Activated CD4-positive, alpha-beta T cell treated with anti-CD3 and anti-CD28 coated beads, Interleukin-2, amount 50 U/mL, for 1 hour (primary cell): ENCODE measurements around the gene VIPR2.

Source experiments
- DNase-seq: peaks from one replicate; pipeline ENCODE4 v3.0.0-alpha.2; 2020

VIPR2 gene

DNA sequence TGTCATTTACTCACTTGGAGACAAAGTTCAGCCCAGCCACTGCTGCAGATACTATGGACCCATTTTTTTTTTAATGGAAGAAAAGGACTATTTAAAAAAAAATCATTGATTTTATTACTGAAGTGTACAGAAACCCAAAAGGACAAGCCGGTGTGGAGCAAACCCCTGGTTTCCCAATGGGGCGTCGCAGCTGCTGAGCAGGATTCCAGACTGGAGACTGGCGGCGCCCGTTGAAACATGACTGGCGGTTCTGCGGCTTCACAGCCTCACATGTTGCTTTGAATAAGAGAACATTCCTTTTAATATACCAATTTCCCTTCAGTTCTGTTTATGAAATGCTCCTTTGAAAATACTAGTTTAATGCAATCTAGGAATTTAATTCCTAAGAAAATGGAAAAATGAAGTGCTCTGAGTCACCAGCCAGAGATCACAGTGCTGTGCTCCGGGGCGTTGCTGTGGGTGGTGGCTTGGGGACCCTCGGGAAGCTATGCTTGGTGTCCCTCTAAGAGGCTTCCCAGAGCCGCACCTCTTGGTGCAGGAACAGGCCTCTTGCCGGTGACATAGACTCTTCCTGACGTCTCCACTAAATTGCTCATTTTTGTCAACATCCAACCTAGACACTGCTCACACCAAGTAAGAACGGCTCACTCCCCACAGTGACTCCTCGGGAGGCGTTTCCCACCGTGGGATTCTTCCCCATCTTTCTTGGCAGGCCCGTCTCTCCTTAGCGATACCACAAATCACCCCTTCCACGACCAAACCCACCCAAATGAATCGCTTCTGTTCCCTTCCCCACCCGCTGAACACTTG lies 12.0 kb upstream of the VIPR2 start:
- DNase-seq, result no peak

DNA sequence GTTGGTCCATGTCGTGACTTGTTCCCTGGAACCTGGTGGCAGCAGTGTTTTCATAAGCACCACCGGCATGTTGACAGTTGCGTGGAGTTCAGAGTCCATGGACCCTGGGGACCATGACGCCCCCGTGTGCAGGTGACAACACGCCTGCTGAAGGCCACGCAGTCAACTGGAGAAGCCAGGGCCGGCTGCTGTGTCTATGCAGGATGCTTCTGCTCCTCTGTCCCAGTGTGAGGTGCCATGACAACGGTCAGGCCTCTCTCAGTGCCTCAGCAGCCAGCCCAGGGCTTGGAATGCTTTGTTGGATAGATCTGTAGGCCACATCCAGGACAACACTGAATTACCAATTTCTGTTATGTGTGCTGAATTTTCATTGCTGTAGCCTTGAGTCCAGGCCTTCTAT lies 10.7 kb upstream of the VIPR2 start:
- DNase-seq, result no peak

DNA sequence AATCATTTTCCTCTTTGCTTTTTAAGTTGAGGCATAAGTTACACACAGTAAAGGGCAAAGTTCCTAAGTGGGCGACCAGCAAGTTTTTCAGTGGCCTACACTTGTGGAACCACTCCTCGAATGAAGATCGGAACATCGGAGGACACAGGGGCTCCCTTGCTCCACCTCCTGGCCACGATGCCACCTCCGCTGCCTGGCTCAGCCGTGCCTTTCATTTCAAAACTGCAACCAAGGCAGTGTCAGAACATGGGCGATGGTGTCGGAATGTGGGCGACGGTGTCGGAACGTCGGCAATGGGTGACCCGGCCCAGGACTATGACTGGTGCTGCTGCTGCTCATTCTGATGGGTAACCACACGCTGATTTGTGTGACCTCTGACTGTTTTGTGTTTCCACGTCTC lies 9.6 kb upstream of the VIPR2 start:
- no peak for DNase-seq

DNA sequence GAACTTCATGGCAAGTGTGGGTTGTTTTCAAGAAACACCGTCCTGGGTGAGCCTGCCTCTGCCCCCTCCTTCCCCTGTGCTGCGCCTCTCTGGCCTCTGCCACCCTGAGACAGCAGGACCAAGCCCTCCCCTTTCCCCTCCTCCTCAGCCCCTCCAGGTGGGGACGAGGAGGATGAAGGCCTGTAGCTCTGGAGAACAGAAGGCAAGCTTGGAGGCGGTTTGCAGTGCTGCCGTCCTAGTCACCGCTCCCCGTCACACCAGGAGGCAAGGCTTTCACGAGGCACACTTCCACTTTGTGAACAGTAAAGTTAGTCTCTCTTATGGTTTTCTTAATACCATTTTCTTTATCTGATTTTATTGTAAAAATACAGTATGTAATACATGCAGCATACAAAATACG lies 8.8 kb upstream of the VIPR2 start:
- no peak for DNase-seq

DNA sequence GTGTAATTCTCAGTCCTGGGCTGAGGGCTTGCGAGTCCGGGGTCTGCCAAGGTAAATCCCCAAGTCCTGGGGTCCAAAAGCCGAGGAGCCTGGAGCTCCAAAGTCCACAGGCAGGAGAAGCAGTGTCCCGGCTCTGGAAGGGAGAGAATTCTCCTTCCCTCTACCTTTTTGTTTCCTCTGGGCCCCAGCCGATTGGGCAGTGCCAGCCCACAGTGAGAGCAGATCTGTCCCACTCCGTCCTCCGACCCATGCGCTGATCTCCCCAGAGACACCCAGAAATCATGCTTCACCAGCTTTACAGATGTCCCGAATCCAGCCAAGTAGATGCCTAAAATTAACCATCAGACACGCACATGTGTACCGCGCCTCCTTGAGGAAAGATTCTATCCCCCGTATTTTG lies 8.1 kb upstream of the VIPR2 start:
- no peak for DNase-seq

DNA sequence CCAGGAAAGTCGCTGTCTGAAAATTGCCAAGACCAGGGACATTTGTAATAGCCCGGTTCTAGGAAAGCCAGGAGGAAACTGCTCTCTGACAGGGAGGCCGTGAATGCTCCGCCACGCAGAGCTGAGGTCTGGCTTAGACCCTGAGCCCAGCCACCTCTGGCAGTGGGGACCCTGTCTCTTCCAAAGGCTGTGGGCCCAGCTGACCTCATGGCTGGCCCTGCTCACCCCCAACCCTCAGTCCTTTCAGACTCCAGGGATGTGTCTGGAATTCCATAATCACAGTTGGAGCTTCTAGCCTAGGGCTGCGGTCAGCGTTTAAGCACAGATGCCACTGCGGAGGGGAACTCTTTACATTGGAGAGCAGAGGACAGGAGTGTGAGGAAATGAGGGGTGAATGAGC lies 6.6 kb upstream of the VIPR2 start:
- DNase-seq, result no peak

DNA sequence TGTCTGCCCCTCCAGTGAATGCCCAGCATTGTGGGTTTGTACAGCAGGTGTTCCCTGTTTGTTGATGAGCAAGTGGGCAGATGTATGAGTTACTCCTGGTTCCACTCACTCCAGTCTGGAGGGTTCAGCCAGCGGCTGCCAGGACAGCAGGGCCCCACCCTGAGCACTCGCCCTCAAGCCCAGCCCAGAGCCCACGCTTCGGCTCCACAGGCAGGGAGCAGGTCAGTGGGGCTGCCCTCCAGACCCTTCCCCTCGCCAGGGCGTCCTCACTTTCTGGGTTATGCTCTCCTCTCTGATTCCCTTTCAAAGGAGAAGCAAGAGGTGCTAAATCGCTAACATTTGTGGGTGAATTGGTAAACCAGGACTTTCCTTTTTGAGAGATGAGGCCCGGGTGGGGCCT lies 4.8 kb upstream of the VIPR2 start:
- DNase-seq, result no peak

DNA sequence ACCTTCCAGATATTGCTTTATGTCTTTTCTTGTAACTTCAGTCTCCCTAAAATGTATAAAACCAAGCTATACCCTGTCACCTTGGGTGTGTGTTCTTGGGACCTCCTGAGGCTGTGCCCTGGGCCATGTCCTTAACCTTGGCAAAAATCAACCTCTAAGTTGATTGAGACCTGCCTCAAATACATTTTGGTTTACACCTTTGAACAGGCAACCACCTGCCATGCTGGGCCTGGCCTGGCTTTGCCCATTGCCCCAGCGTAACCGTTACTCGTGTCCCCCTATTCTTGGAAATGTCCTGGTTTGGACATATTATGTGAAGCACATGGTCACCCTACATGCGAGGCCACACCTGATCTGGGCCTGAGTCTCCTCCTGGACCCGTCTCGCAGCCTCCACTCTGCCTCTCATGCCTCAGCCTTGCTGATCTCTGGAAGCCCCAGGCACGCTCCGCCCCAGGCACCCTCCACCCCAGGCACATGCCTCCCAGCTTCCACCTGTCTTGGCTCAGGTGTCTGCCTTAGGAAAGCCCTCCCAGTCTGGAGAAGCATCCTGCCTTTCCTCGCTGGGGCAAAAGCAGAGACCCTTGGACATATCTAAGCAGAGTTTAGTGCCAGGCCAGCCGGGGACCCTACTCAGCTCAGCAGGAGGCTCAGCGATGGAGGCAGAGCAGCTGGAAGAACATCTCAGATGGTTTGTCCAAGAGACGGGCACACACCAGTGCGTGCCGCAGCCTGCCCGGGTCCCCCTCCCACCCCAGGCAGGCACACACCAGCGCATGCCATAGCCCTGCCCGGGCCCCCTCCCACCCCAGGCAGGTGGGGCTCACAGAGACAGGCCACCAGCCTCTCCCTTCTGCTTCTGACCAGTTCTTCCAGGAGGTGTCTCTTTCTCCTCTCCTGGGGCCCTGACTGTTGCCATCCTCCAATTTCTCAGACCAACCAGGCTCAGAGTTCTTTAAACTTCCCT lies 4.0 kb upstream of the VIPR2 start:
- DNase-seq, result no peak

DNA sequence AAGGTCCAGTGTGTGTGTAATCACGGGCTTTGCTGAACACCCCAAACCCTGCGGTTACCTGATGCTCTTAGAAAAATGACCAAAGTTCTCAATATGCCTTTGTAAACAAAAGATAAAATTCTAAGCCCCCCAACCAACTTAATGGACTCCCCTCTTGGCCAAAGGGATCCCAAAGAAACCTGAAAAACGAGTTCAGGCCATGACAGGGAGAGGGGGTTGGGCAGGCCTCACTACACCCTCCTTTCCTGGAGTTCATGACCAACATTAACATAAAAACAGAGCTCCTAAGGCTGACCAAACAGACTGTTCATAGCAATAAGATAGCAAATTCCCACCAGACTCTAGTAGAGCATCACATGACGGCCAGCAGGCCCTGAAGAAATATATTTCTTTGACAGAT lies 3.0 kb upstream of the VIPR2 start:
- DNase-seq, result no peak

DNA sequence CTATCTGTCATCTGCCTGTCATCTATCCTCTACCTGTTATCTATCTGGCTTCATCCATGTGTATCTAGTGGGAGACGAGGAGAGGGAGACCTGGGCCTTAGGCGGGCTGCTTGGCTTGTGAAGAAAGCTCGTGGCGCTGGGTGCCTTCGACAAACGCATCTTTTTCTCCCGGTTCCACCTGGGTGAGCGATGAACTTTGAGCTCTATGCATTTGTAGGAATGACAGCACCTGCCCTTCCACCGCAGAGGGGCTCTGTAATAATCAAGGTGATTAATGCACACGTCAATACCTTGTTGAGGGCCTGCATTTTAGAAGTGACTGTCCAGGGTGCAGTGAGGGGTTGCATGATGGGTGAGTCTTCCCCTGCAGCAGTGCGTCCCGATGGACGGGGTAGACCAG lies 2.6 kb upstream of the VIPR2 start:
- DNase-seq, result no peak

DNA sequence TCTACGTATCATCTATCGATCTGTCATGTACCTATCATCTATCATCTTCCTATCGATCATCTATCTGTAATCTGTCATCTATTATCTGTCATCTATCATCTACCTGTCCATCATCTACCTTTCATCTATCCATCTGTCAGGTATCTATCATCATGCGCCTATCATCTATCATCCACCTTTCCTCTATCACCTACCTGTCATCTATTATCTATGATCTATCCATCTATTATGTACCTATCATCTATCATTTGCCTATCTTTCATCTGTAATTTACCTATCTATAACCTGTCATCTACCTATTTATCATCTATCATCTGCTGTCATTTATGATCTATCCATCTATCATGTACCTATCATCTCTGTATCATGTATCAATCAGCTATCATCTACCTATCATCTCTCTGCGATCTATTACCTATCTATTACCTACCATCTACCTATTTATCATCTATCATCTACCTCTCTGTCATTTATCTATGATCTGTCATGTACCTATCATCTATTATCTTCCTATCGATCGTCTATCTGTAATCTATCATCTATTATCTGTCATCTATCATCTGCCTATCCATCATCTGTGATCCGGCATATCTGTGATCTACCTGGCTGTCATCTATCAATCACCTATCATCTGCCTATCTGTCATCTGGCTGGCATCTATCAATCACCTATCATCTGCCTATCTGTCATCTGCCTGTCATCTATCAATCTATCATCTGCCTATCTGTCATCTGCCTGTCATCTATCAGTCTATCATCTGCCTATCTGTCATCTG lies 1.6 kb upstream of the VIPR2 start:
- DNase-seq, result no peak

DNA sequence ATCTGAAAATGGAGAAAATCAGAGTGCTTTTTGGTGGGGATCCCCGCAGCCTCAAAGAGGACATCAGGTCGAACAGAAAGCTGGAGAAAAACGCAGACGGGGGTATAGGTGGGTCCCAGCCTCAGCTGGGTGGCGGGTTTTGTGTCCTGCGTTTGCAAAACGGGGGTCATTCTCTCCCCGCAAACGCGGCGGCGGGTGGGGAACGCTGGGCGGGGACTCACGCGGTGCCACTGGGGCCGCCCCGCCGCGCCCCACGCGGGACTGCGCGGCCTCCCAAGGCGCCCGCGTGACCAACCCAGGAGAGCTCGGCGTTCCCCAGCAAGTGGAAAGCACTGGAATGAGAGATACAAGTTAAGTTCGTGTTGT lies 806 bp upstream of the VIPR2 start:
- DNase-seq, result no peak

DNA sequence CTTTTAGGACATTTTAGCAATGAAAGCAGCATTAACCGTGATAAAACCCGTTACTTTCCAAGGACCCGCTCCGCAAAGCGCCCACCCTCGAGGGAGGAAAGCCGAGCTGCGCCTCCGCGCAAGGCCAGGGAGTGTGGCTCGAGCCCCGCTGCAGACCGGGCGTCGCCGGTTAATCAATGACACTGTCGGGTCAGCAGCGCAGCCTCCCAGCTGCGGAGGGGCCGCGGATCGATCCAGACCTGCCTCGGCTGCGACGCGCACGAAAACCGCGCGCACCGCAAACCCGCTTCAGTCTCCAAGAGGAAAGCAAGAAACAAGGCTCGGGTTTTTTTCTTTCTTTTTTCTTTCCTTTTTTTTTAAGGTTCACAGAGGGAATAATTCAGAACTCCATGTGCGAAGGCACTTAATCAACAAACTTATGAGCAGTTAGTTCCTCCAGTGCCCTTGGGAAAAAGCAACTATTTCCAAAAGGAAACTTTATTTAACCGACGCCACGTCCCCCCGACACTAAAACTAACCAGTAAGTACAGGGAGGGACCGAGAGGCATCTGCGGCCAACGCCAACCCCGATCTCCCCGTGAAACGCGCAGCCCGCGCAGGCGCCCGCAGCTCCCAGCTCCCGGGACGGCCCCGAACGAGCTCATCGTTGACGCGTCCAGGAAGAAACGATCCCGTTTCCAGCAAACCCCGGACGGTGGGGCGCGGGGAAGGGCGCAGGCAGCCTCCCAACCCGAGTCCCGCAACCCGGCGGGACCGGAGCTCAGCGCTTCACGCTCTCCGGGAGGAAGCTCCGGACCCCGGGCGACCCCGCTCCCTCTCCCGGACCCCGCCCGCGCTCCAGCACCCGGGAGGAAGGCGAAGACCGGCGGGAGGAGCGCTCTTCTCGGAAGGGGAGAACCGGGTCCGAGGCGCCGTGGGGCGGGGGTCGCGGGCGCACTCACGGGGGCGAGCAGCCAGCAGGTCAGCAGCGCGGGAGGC lies 598 bp downstream of the VIPR2 start:
- DNase-seq, result no peak

DNA sequence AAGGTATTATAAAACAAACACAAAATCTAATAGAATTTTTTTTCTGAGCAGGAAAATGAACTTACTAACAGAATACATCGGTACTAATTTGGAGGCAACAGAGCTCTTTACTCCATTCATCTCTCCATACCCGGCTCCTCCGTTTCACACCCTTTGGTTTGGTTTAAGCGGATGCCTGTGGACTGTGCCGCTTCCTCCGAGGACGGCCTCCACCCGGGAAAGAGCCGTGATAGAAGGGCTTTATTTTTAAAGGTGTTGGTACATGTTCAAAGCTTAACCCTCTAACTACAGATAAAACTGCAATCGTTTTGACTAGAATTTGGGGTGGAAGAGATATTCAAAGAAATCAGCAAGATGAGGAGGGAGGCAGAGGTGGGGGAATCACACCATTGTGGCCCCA lies 1.9 kb downstream of the VIPR2 start:
- no peak for DNase-seq

DNA sequence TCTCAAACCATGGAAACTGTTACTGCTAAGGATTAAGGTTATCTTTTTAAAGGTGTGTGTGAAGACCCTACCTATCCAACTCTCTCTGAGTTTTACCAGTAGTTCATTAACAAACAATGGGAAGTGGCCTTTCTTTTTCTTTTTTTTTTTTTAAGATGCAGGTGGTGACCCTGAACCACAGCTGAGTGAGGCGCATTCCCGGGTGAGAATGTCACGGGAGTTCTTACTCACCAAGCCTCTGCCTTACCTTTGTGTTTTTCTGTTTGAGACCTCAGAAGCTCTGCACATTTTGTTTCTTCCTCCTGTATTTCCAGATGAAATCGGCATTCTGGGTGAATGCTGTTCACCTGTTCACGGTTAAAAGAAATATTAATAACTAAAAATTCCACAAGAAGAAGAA lies 2.5 kb downstream of the VIPR2 start:
- DNase-seq, result no peak

DNA sequence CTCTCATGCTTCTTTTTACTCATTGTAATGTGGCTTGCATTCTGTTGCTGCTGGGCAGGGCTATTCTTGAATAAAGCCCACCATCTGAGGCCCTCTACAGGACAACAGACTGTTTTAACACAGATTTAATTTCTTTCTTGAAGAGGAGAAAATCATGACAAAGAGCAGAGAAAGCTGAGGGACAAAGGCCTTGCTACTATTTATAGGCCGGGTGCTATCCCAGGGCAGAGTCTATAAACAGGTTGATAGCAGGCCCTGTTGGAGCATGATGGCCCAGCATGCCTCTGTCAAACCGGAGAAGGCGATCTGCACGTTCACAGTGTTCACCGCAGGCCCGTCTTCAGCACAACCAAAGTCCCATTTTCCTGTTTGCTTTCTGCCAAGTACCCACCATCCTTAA lies 3.0 kb downstream of the VIPR2 start:
- no peak for DNase-seq

DNA sequence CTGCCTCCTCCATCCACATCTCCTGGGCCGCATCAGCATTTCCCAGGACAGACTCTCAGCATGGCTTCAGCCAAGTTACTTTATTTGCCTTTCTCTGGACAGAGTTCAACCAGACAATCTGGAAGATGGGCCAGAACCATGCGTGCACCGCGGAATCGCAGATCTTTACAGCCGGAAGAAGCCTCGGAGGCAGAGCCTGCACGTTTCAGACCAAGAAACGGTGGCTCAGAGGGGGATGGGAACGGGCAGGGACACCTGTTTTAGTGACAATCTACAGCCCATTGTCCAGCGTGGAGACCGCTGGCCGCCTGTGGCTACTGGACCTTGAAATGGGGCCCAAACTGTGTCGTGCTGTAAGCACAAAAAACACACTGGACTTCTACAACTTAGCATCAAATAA lies 3.5 kb downstream of the VIPR2 start:
- no peak for DNase-seq

DNA sequence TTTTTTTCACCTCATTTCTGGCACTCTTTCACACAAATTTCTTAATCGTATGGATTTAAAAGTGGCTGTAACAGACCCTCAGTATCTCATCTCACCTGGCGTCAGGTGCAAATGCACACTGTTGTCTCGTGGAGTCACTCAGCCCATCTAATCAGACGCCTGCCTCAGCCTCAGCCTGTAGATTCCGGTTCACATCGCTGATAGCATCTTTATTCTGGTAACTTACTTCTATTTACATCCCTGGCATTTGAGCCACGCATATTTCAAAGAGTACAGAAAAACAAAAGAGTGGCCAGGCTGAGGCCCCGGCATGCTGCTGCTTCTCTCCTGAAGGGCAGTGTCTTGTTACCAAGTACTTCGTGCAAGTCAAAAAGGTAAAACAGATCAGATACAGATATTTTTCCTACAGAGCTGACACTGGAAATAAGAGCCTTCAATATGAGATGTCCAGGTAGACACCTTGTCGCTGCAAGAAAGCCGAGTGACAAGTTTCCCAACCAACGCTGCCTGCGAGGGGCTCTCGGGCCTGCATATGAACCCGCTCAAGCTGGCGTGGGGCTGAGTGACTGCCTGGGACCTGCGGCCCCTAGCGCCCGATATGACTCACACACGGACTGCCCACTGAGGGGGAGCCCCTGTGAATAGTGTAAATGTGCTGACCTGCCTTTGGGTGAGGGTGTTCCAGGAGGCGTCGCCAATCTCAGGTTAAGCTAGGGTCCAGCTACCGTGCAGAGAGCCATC lies 4.3 kb downstream of the VIPR2 start:
- DNase-seq, result no peak

DNA sequence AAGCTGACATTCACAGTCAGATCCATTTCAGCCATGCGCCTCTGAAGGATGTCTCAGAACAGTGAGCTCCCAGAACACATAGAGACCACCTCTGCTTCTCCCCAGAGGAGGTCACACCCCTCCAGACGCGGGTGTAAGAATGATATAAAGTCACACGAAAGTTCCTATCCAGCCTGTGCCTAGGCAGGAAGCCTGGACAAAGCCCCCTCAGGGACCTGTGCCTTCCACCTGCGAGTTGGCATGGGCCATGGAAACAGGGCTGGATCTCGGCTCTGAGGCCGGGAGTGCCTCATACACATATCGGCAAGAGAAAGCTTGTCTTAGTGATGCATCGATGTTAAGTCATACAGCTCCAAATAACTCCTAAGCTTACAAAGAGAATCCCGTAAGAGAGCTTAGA lies 5.0 kb downstream of the VIPR2 start:
- no peak for DNase-seq

DNA sequence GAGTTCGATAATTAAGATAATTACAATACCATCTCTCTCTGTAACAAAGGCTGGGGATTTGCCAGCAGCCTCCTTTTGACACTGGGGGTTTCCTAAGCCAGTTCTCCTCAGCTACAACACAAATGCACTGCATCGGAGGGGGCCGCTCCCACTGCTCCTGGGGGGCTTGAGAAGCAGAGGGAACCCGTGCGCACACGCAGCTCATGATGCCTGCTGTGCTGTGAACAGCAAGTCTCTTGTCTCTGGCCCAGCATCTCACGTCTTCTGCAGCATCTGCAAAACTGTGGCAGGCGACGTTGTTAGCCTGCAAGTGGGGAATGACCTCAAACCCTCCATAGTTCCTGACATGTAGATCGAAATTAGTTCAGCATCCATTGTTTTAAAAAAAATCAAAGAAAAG lies 5.5 kb downstream of the VIPR2 start:
- DNase-seq, result no peak

DNA sequence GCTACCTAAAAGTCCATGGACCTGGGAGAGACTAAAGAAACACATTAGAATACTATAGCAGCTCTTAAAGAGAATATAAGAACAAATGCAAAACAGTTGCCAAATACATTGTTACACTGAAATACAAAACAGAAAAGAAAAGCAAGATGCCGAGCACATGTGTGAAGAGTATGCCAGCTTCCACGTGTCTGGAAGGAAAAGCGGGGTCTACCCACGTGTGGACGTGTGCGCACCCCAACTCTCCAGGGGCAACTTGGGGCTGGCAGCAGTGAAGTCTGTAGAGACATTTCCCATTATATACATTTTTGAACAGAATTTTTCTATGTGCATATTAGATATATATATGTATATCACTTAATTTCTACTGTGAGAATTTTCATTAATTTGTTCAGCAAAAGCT lies 6.2 kb downstream of the VIPR2 start:
- DNase-seq, result no peak

DNA sequence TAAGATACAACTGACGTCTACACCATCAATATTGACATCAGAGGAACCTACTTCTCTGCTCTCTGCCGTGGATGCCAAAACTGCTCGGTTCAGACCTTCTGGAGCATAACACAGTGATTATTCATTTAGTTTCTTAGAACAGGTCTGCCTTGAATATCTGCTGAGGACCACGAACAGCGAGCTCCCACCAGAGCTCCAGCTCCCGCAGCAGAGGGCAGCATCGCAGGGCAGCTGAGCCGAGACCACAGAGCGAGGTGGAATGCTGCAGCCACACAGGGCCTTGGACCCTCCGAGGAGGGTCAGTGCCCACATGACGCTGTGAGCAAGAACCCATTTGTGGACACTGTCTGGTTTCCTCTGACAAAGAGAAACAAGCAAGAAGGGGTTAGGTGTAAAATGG lies 6.8 kb downstream of the VIPR2 start:
- DNase-seq, result no peak
